ENCODE results near the gene HOXA4. TPM values are rescaled to one million over a fixed set of nuclear protein-coding genes. Genes with fewer than 3 reads are reported as not detected.

HOXA4 gene
- total RNA-seq, 1 donor from 2014 or later = 10.0 TPM

GRCh38 chr7:27091941-27092818 is 38.4 kb downstream of the HOXA4 start:
- DNase-seq (ENCODE audit: low spot score) (no peak), ATAC-seq (no peak)
- intact Hi-C loops (cut with DNase I) = no loop called here

GRCh38 chr7:27091105-27091504 is 39.5 kb downstream of the HOXA4 start:
- DNase-seq (ENCODE audit: low spot score) (no peak), ATAC-seq (no peak)
- intact Hi-C loops (cut with DNase I) = no loop called here

- ATAC-seq (no peak), DNase-seq (ENCODE audit: low spot score) (peak; percentile 42)
- intact Hi-C loops (cut with DNase I) = no loop called here
These were observed 42.3 kb downstream of the HOXA4 start for GRCh38 chr7:27088002-27088922.

GRCh38 chr7:27083646-27084045 is 46.9 kb downstream of the HOXA4 start:
- DNase-seq (ENCODE audit: low spot score) = no peak
- intact Hi-C loops (cut with DNase I) = no loop called here
- no peak for ATAC-seq

GRCh38 chr7:27082171-27082570 is 48.4 kb downstream of the HOXA4 start:
- ATAC-seq (no peak), DNase-seq (ENCODE audit: low spot score) (no peak)
- intact Hi-C loops (cut with DNase I) = no loop called here

GRCh38 chr7:27080844-27081436 is 49.6 kb downstream of the HOXA4 start:
- intact Hi-C loops (cut with DNase I) = no loop called here
- ATAC-seq (no peak), DNase-seq (ENCODE audit: low spot score) (no peak)

- ATAC-seq = no peak
- DNase-seq (ENCODE audit: low spot score) = no peak
- intact Hi-C loops (cut with DNase I) = no loop called here
These were observed 51.2 kb downstream of the HOXA4 start for GRCh38 chr7:27079234-27079975.

GRCh38 chr7:27078616-27079233 is 51.8 kb downstream of the HOXA4 start:
- ATAC-seq (no peak), DNase-seq (ENCODE audit: low spot score) (no peak)
- intact Hi-C loops (cut with DNase I) = no loop called here

Small RNA genes lying within 50 kb of the gene (microRNA-seq; reads per million reads assigned to microRNA genes)
- gene MIR196B = 3,026 reads per million, percentile 90 among the genes with 10 or more reads in this experiment

Other genes starting within 250 kb of the HOXA4 start
- 0.98 TPM for gene HOXA1, start 34.8 kb downstream of the HOXA4 start, total RNA-seq
- 3.9 TPM for gene HOXA2, start 28.1 kb downstream of the HOXA4 start, total RNA-seq
- 20.1 TPM for gene HOXA5, start 12.9 kb upstream of the HOXA4 start, total RNA-seq
- 15.8 TPM for gene HOXA6, start 17.0 kb upstream of the HOXA4 start, total RNA-seq
- 20.9 TPM for gene HOXA3, start 21.8 kb upstream of the HOXA4 start, total RNA-seq
- gene HOXA7, start 25.9 kb upstream of the HOXA4 start, total RNA-seq = 6.2 TPM
- 7.1 TPM for gene HOXA9, start 34.8 kb upstream of the HOXA4 start, total RNA-seq
- gene HOXA10, start 43.6 kb upstream of the HOXA4 start, total RNA-seq = 11.2 TPM
- 1.3 TPM for gene HOXA11, start 54.5 kb upstream of the HOXA4 start, total RNA-seq
- gene HOXA13, start 69.3 kb upstream of the HOXA4 start, total RNA-seq = 0.18 TPM
- gene EVX1, start 112.0 kb upstream of the HOXA4 start, total RNA-seq = not detected